CD14-positive monocyte (primary cell): ENCODE measurements around the gene SOHLH2. TPM values are rescaled to one million over a fixed set of nuclear protein-coding genes. Genes with fewer than 3 reads are reported as not detected.

Experiments
- DNase-seq, 3 donors: peaks; one replicate each; pipeline ENCODE4 v3.0.0-alpha.2; 2011 to 2022
- H2AFZ ChIP-seq: 2 replicates; pipeline ENCODE4 v1.6.0; 2012; ENCODE audit warnings: mild to moderate bottlenecking, low read depth, low read length, inconsistent platforms; ENCODE audit not compliant: insufficient read depth, poor library complexity, severe bottlenecking
- H3K27ac ChIP-seq, 2 donors: 1 replicate in 1 of 2; 2 replicates in 1 of 2; pipeline ENCODE4 v1.5.1; 2012 to 2013; ENCODE audit warnings: low read length in 2 of 2, control low read depth in 1 of 2, inconsistent platforms in 1 of 2, low read depth in 1 of 2, mild to moderate bottlenecking in 1 of 2
- H3K27me3 ChIP-seq, 2 donors: one replicate each; pipeline versions ENCODE4 v1.6.0 to v1.6.1; 2011 to 2013; ENCODE audit warnings: low read length in 2 of 2; ENCODE audit not compliant: control insufficient read depth in 2 of 2, insufficient read depth in 2 of 2
- H3K36me3 ChIP-seq, 2 donors: replicated peaks in 1 of 2; 1 replicate in 1 of 2; 2 replicates in 1 of 2; pipeline versions ENCODE4 v1.5.1 to v1.6.1; 2012 to 2013; ENCODE audit warnings: low read length in 2 of 2, control low read depth in 1 of 2, inconsistent platforms in 1 of 2, mild to moderate bottlenecking in 1 of 2; ENCODE audit not compliant: insufficient read depth in 2 of 2, control insufficient read depth in 1 of 2
- H3K4me1 ChIP-seq, 2 donors: 1 replicate in 1 of 2; 2 replicates in 1 of 2; pipeline versions ENCODE4 v1.5.1 to v1.6.1; 2012 to 2013; ENCODE audit warnings: low read length in 2 of 2, control low read depth in 1 of 2, inconsistent platforms in 1 of 2, mild to moderate bottlenecking in 1 of 2, moderate library complexity in 1 of 2; ENCODE audit not compliant: insufficient read depth in 2 of 2, control insufficient read depth in 1 of 2
- H3K4me2 ChIP-seq: replicated peaks from 2 replicates; pipeline ENCODE3; 2012; ENCODE audit warnings: low read length, moderate library complexity, mild to moderate bottlenecking; ENCODE audit not compliant: poor library complexity, severe bottlenecking; ENCODE audit errors: extremely low read depth
- H3K4me3 ChIP-seq, 3 experiments: fragments of 200-600 bp in 1 of 3; sonication (generic) in 1 of 3; replicated peaks in 1 of 3; 1 replicate in 2 of 3; 2 replicates in 1 of 3; pipeline ENCODE4 v1.5.1; 2011 to 2013; ENCODE audit warnings: low read length in 3 of 3, mild to moderate bottlenecking in 3 of 3, control low read depth in 2 of 3, low read depth in 2 of 3, inconsistent platforms in 1 of 3, moderate library complexity in 1 of 3
- H3K79me2 ChIP-seq: 2 replicates; pipeline ENCODE4 v1.6.0; 2012; ENCODE audit warnings: mild to moderate bottlenecking, control low read depth, inconsistent platforms, low read length, moderate library complexity; ENCODE audit not compliant: insufficient read depth
- H3K9ac ChIP-seq: 2 replicates; pipeline ENCODE4 v1.6.0; 2017; ENCODE audit warnings: low read length, mild to moderate bottlenecking; ENCODE audit not compliant: insufficient read depth, poor library complexity, severe bottlenecking
- H3K9me3 ChIP-seq, 2 donors: replicated peaks in 1 of 2; 1 replicate in 1 of 2; 2 replicates in 1 of 2; pipeline versions ENCODE4 v1.5.1 to v1.6.1; 2012 to 2013; ENCODE audit warnings: low read length in 2 of 2, control low read depth in 1 of 2; ENCODE audit not compliant: control insufficient read depth in 1 of 2, insufficient read depth in 1 of 2
- H4K20me1 ChIP-seq: 2 replicates; pipeline ENCODE4 v1.6.0; 2012; ENCODE audit warnings: mild to moderate bottlenecking, low read length, control low read depth, moderate library complexity; ENCODE audit not compliant: insufficient read depth
- H3K27ac Mint-ChIP-seq, 7 donors: one replicate each; pipeline ENCODE4 v1.8.0; 2020; ENCODE audit warnings: mild to moderate bottlenecking in 7 of 7, mixed read lengths in 7 of 7, moderate library complexity in 6 of 7, inconsistent platforms in 2 of 7
- H3K27me3 Mint-ChIP-seq, 3 donors: one replicate each; pipeline ENCODE4 v1.8.0; 2021 to 2022; ENCODE audit warnings: low read depth in 3 of 3, mild to moderate bottlenecking in 3 of 3, mixed read lengths in 3 of 3, moderate library complexity in 3 of 3, inconsistent platforms in 1 of 3
- H3K36me3 Mint-ChIP-seq, 2 donors: one replicate each; pipeline ENCODE4 v1.8.0; 2020; ENCODE audit warnings: mixed read lengths in 2 of 2, inconsistent platforms in 1 of 2, mild to moderate bottlenecking in 1 of 2
- H3K4me1 Mint-ChIP-seq: one replicate; pipeline ENCODE4 v1.8.0; 2020; ENCODE audit warnings: mild to moderate bottlenecking, mixed read lengths
- H3K4me3 Mint-ChIP-seq, 2 donors: one replicate each; pipeline ENCODE4 v1.8.0; 2020; ENCODE audit warnings: mild to moderate bottlenecking in 2 of 2, mixed read lengths in 2 of 2, moderate library complexity in 1 of 2
- H3K9me3 Mint-ChIP-seq, 7 donors: one replicate each; pipeline ENCODE4 v1.8.0; 2020 to 2022; ENCODE audit warnings: mixed read lengths in 7 of 7, mild to moderate bottlenecking in 6 of 7, moderate library complexity in 6 of 7, inconsistent platforms in 2 of 7
- CTCF ChIP-seq: fragments of 200-600 bp; IDR thresholded peaks from one replicate; pipeline ENCODE4 v1.8.0; 2022; ENCODE audit warnings: antibody characterized with exemption, mild to moderate bottlenecking
- WGBS: methylation state at CpG from one replicate; pipeline ENCODE4 v1.1.5; 2013; ENCODE audit warnings: missing lambda C conversion rate; ENCODE audit not compliant: insufficient coverage; 5-methylcytosine and 5-hydroxymethylcytosine counted together
- intact Hi-C, 2 donors: fragments of 100-400 bp; cut with micrococcal nuclease; formaldehyde crosslinking; loops; one replicate each; pipeline versions ENCODE4 v1.15.0 to v1.15.1; 2023
- polyA plus RNA-seq, 3 donors: library from polyadenylated mRNA; depleted of rRNA in 1 of 3; unstranded in 2 of 3; stranded (reverse) in 1 of 3; fragments of 300-500 nt in 2 of 3; fragments of >200 nt in 1 of 3; fragmentation: Illumina TruSeq in 2 of 3; gene quantifications; 1 replicate in 2 of 3; 2 replicates in 1 of 3; pipeline ENCODE4 v1.2.3, GENCODE V29; 2012 to 2021

Gene SOHLH2
- polyA plus RNA-seq, 3 donors, result not detected

DNA sequence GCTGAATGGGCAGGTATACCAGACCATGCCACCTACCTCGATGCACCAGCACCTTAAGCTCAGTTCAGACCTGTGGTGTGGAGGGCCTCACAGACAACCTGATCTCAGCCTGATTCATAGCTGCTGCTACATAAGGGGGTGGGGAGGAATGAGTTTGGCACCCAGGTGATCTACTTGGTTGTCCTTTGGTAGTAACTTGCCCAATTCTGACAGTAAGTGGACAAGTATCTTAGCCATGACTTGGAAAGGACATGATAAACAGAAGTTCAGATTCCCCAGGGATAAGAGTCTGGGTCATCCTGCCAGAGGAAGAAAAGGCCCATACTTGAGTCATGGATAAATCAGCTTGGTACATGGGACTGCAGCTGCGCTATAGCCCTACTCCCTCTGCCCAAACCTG, 28.4 kb upstream of the SOHLH2 start:
- Mint-ChIP-seq H3K9me3 (peaks cover 2 to 13% (median 3%) of the 10 kb centered on the region in 7 donors), H3K4me1 (no peaks in the 10 kb centered on the region), H3K27ac (peak overlapping the region in 1 of 7 donors; percentile 19), H3K27me3 (peaks cover 0 to 3% (median 0%) of the 10 kb centered on the region in 3 donors), H3K4me3 (no peak overlapping the region), H3K36me3 (no peaks in the 10 kb centered on the region)
- Histone ChIP-seq H3K9me3 (peaks cover 3 to 4% of the 10 kb centered on the region in 2 donors), H3K79me2 (no peaks in the 10 kb centered on the region), H3K27me3 (no peaks in the 10 kb centered on the region), H4K20me1 (no peaks in the 10 kb centered on the region), H2AFZ (no peak overlapping the region), H3K4me3 (no peak overlapping the region), H3K4me1 (no peaks in the 10 kb centered on the region), H3K4me2 (no peak overlapping the region), H3K36me3 (no peaks in the 10 kb centered on the region), H3K27ac (no peak overlapping the region), H3K9ac (no peak overlapping the region)
- TF ChIP-seq CTCF, result no peak
- DNase-seq, result no peak
- intact Hi-C loops, result no loop called here
- WGBS, result 95% methylated on average over 2 of the region's 2 CpGs

GRCh38 chr13:36231236-36231635, 16.9 kb upstream of the SOHLH2 start:
- H3K4me1 ChIP-seq, result no peaks in the 10 kb centered on the region
- intact Hi-C loops, result no loop called here
- no peaks in the 10 kb centered on the region for H3K36me3 ChIP-seq
- no peak overlapping the region for H3K9ac ChIP-seq
- H3K27ac Mint-ChIP-seq, result no peak overlapping the region
- peaks cover 1 to 8% (median 7%) of the 10 kb centered on the region in 7 donors for H3K9me3 Mint-ChIP-seq
- DNase-seq, result no peak
- no peaks in the 10 kb centered on the region for H3K27me3 ChIP-seq
- no peak overlapping the region for H3K4me3 ChIP-seq
- no peaks in the 10 kb centered on the region for H3K79me2 ChIP-seq
- no peaks in the 10 kb centered on the region for H4K20me1 ChIP-seq
- WGBS, result no CpG with 5 or more reads among the region's 3 CpGs
- H3K4me2 ChIP-seq, result no peak overlapping the region
- no peaks in the 10 kb centered on the region for H3K36me3 Mint-ChIP-seq
- H3K27ac ChIP-seq, result no peak overlapping the region
- H3K4me3 Mint-ChIP-seq, result no peak overlapping the region
- no peaks in the 10 kb centered on the region for H3K27me3 Mint-ChIP-seq
- H3K4me1 Mint-ChIP-seq, result no peaks in the 10 kb centered on the region
- peaks cover 2 to 5% of the 10 kb centered on the region in 2 donors for H3K9me3 ChIP-seq
- no peak for TF ChIP-seq CTCF
- no peak overlapping the region for H2AFZ ChIP-seq
